Measurements from ENCODE around the gene TAOK2.
"Not testable (repeated sequence)": the region's sequence is repeated elsewhere in the genome, so short reads cannot be mapped to it uniquely, and the experiment has no call there.

TAOK2 gene

DNA sequence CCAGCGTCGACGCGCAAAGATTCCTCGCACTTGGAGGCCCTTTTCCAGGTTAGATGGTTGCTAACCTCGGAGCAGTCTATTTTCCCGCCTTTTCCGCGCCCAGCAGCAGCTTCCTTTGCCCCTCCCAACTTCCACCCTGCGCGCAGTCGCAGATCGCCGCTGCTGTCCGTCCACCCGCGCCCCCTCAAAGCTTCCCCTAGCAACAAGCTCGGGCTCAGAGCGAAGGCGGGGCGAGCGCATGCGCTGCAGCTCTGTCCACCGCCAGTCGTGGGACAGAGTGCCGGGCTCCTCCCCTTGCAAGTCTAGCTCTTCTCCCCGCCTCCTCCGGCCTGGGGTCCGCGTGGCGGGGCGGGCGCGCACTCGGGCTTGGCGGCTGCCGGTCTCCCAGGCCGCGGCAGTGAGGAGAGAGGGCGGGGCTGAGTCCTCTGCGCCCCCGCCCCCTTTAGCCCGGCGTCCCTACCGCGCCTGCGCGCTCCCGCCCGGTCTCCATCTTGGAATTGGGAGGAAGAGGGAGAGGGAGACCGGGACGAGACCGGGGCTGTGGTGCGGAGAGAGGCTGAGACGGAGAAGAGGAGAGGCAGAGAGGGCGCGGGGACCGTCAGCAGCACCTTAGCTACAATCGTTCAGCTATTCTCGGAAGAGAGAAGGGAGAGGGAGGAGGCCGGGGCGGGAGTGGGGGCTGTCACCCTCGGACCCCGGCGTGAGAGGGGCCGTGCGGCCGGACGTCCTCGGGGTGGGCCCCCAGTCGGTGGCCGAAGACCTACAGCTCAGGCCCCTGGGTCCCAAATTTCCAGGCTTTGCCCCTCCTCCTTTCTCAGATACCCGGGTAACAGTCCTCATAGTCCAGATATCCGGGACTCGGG, at the start of gene TAOK2:
TSS of gene TAOK2 (plus strand) at position 485 of the 863 bp plus-strand sequence. CDS start 3,905 bp downstream, outside the sequence.
- peak; percentile 79 to 93 for DNase-seq (ENCODE audit: low read depth in 1 of 2, low spot score in 1 of 2)

DNA sequence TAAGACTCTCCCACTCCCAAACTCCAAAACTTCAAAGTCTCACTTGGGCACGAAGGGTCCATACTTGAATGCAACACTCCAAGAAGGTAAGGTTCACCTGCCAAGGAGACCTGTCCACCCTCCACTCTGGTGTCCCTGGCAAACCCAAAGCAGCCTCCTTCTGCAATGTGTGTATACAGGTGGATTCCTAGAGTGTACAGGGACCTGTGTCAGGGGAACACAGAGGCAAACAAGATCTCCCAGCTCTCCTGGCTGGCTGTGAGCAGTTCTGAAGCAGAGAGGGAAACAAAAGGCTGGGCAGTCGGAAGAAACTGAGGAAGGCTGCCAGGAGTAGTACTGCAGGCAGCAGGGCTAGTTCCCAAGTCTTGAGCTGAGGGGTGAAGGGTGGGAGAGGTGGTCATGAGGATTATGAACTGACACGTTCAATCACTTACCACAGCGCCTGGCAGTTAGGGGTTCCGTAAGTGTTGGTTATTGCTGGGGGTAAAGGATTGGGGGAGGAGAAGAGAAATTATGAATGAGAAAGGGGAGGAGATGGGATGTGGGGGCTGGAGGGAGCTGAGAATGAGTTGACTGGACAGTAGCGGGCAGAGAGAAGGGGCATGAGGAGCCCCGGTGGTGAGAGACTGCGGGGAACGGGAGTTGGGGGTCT, 48.4 kb upstream of the TAOK2 start:
- DNase-seq (ENCODE audit: low read depth in 1 of 2, low spot score in 1 of 2) = no peak

DNA sequence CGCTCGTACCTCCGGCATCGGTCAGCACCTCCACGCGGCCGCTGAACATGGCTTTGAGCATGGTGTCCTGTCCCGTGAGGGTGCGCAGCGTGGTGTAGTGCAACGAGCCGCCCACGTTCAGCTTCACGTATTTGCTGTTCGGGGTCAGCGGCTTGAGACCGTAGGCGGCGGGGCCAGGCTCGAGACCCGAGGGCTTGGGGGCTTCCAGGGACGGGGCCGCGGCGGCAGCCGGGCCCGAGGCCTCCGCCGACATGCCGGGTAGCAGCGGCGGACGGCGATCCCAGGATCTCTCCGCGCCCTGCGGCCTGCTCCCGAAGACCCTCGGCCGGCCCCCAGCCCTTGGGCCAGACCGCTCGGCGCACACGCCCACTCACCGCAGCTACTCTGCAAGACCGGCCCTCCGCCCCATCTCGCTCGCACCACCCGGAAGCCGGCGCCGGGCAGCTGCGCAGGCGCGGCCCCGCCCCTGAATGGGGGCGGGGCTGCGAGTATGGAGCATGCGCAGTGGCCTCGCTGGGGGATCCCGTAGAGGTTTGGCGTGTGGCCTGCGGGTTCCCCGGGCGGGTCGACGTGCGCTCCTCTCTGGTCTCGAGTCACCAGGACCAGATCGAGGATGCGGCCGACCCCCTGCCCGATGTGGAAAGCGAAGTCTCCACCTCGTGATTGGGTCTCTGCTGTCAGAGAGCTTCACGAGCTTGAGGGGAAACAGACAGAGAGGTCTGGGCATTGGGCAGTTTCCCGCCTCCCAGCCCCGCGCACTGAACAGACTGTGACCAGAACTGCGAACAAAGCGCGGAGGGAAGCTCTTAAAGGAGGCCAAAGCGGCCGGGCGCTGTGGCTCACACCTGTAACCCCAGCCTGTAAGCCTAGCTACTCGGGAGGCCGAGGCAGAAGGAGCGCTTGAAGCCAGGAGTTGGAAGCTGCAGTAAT, 47.6 kb upstream of the TAOK2 start, which contains the start of gene KCTD13:
TSS of gene KCTD13 (minus strand) at position 446 of the 930 bp plus-strand sequence. CDS start at position 253, 193 bp downstream.
- DNase-seq (ENCODE audit: low read depth in 1 of 2, low spot score in 1 of 2) = peak; percentile 75 to 90

DNA sequence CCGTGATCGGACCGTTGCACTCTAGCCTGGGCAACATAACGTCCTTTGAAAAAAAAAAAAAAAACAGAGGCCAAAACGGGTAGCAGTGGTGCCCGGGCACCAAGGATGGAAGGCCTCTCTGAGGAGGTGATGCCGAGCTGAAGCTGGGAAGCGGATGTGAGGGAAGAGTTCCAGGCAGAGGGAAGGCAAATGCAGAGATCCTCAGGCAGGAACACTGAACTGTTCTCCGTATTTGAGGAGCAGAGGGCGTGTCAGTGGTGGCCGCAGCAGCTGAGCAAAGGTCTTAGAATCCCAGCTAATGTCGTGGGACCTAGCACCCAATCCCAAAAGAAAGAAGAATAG, 47.0 kb upstream of the TAOK2 start:
- DNase-seq (ENCODE audit: low read depth in 1 of 2, low spot score in 1 of 2) = no peak

DNA sequence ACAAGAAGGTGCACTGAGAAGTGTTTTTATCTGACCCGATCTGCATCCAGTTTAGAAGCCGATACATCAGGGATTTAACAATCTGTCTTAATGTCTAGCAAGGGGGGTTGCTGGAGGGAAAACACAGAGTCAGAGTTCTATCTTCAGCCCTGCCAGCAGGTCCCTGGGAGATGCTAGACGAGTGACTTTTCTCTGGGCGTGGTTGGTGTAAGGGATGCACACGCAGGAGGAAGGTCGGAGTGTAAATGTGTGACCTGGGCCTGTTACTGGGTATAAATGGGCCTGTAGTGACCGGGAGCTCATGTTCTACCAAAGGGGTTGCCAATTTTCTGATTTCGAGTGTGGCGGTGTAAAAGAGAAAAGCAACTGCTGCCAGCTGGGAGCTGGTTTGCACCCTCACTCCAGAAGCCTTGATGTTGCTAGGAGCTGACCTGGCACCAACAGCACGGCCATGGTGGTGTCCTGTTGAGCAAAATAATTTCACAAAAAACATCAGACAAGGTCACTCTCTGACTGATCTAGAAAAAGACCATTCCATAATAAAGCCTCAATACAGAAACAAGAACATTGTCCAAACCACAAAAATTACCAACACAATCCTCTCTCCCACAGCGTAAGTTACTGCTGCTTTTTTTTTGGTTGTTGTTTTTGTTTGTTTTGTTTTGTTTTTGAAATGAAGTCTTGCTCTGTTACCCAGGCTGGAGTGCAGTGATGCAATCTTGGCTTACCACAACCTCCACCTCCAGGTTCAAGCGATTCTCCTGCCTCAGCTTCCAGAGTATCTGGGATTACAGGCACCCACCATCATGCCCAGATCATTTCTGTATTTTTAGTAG, 46.4 kb upstream of the TAOK2 start:
- DNase-seq (ENCODE audit: low read depth in 1 of 2, low spot score in 1 of 2) = no peak

DNA sequence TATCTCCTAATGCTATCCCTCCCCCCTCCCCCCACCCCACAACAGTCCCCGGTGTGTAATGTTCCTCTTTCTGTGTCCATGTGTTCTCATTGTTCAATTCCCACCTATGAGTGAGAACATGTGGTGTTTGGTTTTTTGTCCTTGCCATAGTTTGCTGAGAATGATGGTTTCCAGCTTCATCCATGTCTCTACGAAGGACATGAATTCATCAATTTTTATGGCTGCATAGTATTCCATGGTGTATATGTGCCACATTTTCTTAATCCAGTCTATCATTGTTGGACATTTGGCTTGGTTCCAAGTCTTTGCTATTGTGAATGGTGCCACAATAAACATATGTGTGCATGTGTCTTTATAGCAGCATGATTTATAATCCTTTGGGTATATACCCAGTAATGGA, 41.9 kb upstream of the TAOK2 start:
- not testable (repeated sequence) for DNase-seq (ENCODE audit: low read depth in 1 of 2, low spot score in 1 of 2)

DNA sequence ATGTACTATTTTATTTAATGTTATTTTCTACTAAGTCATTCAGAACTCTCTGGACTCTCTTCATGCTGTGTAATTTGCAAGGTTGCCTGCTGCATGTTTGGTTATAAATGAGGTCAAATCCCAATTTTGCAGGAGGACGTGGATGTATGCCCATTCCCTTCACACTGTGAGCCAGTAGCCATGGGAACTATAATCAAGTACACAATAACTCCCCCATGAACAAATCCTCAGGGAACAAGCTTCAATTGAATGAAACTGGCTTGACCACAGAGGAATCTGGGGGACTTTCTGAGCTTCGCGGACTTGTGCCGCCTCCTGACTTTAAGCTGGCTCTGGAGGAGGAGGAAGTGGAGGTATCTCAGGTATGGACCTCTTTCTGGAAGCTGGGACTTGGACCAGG, 33.0 kb upstream of the TAOK2 start:
- no peak for DNase-seq (ENCODE audit: low read depth in 1 of 2, low spot score in 1 of 2)

DNA sequence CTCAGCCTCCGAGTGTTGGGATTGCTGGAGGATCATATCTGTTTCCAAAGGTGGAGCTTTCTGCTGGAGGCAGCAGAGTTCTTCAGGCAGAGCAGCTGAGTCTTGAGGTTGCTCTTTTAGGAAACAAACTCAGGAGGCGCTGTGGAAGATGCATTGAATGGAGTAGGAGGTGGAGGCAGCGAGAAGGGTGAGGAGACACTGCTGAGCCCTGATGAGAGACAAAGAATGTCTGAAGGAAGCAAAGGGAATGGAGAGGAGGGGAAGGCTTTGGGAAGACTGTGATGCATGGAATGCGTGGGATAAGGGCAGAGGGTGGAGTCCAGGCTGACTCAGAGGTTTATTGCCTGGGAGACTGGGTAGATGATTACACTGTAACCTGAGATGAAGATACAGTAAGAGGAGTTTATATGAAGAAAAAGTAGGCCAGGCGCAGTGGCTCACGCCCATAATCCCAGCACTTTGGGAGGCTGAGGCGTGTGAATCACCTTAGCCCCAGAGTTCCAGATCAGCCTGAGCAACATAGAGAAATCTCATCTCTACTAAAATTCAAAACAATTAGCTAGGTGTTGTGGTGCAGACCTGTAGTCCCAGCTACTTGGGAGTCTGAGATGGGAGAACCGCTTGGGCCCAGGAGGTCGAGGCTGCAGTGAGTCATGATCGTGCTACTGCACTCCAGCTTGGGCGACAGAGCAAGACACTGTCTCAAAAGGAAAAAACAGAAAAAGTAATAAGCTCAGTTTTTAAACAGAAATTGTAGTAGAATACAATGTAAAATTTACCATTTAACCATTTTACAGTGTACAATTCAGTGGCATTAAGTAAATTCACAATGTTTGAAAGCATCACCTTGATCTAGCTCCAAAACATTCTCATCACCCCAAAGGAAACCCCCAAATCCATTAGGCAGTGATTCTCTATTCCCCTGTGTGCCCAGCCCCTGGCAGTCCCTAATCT, 29.5 kb upstream of the TAOK2 start:
- no peak for DNase-seq (ENCODE audit: low read depth in 1 of 2, low spot score in 1 of 2)

DNA sequence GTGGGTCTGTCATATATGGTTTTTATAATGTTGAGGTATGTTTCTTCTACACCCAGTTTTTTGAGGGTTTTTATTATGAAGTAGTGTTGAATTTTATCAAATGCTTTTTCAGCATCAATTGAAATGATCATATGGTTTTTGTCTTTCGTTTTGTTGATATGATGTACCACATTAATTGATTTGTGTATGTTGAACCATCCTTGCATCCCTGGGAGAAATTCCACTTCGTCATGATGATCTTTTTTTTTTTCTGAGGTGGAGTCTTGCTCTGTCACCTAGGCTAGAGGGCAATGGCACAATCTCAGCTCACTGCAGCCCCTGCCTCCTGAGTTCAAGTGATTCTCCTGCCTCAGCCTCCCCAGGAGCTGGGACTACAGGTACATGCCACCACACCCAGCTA, 25.8 kb upstream of the TAOK2 start:
- no peak for DNase-seq (ENCODE audit: low read depth in 1 of 2, low spot score in 1 of 2)

DNA sequence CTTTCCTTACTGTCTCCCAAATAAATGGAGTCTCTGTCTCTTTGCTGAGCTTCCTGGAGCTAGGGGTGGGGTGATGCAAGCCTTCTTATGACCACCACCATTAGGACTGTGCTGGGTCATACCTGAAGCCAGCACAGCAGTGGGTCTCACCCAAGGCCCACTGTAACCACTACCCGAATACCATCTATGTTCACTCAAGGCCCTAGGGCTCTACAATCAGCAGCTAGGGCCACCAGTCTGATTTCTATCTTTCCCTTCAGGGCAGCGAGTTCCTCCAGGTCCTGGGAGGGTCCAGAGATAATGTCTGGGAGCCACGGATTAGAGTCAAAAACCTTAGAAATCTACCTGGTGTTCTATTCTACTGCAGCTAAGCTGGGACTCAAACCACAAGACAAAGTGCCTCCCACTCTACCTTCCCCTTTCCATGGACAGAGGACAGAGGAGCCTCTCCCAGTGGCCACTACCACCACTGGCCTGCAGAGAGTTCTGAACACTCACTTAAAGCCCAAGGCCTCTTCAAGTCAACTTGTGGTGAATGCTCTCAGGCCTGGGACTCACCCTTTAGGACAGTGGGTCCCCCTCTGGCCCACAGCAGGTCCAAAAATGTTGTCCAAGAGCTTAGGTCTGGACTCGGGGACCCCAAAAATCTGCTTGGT, 22.7 kb upstream of the TAOK2 start:
- no peak for DNase-seq (ENCODE audit: low read depth in 1 of 2, low spot score in 1 of 2)

DNA sequence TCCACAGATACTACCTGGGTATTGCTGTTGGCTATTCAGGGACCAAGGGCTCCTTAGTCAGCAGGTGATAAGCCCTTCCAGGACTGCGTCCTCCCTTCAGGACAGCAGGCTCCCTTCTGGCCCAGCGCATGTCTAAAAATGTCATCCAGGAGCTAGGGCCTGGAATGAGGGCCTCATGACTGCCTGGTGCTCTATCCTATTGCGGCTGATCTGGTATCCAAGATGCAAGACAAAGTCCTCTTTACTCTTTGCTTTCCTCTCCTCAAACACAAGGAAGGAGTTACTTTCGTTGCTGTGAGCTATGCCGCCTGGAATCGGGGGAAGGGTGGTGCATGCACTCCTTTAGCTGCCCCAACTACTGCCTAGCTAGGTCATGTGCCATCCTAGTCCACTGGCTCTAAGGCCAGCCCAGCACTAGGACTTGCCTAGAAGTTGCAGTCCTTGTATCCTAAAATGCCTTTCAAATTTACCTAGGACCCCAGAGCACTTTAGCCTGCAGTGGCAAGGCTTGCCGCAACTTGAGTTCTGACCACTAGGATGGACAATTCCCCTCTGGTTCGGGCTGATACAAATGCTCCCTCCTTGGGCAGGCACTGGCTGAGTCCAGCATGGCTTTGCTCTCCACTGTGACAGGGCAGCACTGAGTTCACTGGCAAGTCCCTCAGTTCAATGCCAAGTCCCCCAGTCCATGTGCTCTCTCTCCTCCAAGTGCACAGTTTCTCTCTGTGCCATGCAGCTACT, 21.9 kb upstream of the TAOK2 start:
- no peak for DNase-seq (ENCODE audit: low read depth in 1 of 2, low spot score in 1 of 2)

DNA sequence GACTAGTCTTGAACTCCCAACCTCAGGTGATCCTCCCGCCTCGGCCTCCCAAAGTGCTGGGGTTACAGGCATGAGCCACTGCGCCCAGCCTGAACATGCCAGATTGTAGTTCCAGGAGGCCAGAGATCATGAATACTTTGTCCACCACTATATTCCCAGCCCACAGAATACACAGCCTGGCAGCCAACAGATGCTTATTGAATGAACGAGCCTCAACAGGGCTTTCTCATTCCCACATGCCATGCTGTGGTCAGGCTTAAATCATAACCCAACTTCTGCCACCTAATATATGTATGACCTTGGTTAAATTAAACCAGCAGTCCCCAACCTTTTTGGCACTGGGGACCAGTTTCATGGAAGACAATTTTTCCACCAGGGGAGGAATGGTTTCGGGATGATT, 14.9 kb upstream of the TAOK2 start:
- DNase-seq (ENCODE audit: low read depth in 1 of 2, low spot score in 1 of 2) = no peak

DNA sequence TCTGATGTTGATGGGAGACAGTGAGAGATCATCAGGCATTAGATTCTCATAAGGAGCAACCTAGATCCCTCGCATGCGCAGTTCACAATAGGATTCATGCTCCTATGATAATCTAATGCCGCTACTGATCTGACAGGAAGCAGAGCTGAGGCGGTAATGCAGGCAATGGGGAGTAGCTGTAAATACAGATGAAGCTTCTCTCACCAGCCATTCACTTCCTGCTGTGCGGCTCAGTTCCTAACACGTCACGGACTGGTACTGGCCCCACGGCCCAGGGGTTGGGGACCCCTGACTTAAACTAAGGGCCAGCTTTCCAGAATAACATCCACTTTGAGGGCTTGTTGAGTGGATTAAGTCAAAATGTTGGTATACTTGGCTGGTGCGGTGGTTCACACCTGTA, 14.4 kb upstream of the TAOK2 start:
- DNase-seq (ENCODE audit: low read depth in 1 of 2, low spot score in 1 of 2) = no peak

DNA sequence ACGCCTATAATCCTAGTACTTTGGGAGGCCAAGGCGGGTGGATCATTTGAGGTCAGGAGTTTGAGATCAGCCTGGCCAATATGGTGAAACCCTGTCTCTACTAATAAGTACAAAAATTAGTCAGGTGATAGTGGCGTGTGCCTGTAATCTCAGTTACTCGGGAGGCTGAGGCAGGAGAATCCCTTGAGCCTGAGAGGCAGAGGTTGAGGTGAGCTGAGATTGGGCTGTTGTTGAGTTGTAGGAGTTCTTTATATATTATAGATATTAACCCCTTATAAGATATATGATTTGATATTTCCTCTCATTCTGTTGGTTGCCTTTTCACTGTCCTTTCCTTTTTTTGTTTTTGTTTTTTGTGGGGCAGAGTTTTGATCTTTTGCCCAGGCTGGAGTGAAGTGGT, 13.8 kb upstream of the TAOK2 start:
- not testable (repeated sequence) for DNase-seq (ENCODE audit: low read depth in 1 of 2, low spot score in 1 of 2)

DNA sequence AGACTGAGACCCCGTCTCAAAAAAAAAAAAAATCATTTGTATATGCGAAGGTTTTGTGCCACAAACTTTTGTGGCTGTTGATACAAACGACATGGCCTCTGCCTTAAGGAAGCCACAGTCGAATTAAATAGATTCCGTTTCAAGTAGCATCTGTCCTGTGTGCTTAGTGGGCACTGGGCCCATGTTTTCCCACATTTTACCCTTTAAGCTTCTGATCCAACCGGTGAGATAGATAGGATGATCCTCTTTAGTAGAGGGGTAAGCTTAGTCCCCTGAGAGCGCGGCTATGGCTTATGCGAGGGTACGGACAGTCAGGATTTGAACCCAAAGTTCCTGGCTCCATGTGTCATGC, 12.6 kb upstream of the TAOK2 start:
- no peak for DNase-seq (ENCODE audit: low read depth in 1 of 2, low spot score in 1 of 2)

DNA sequence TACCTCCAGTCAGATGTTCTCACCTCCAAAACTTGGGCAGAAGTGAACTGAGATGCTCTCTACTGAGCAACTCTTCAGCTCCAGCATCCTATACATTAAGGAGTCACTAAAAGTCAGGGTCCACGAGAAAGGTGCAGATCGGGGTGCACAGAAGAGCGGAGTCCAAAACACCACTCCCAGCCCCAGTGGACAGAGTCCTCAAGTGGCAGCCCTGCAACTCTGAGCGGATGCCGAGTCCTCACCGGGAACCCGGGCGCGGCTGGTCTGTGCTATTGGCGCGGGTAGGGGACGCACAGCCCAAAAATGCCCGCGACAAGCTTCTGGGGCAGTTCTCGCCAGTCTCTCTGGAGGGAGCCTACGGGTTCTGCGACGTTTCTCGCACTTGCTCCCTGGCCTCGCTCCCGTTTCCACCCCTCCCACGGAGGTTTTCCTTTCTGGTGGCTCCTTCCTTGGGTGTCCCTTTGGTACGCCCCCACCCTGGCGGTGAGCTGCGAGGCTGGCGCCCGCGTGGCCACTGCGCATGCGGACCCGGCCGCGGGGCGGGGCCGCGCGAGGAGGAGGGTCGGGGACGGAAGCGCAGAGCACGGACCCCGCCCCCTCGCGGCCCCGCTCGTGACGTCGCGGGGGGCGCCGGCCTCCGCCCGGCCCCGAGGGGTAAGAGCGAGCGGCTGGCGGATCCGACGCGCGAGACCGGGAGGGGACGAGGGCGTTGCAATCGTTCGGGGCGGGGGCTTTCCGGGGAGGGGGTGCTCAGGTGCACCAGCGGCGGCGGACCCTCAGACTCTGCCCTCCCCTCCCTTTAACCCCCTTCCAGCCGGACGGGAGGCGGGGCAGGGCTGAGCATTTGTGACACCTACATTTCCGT, 12.0 kb upstream of the TAOK2 start, which contains the start of gene TMEM219:
TSS of gene TMEM219 (plus strand) at position 601 of the 865 bp plus-strand sequence. CDS start 1,065 bp downstream, outside the sequence.
- DNase-seq (ENCODE audit: low read depth in 1 of 2, low spot score in 1 of 2) = peak; percentile 88 to 93

DNA sequence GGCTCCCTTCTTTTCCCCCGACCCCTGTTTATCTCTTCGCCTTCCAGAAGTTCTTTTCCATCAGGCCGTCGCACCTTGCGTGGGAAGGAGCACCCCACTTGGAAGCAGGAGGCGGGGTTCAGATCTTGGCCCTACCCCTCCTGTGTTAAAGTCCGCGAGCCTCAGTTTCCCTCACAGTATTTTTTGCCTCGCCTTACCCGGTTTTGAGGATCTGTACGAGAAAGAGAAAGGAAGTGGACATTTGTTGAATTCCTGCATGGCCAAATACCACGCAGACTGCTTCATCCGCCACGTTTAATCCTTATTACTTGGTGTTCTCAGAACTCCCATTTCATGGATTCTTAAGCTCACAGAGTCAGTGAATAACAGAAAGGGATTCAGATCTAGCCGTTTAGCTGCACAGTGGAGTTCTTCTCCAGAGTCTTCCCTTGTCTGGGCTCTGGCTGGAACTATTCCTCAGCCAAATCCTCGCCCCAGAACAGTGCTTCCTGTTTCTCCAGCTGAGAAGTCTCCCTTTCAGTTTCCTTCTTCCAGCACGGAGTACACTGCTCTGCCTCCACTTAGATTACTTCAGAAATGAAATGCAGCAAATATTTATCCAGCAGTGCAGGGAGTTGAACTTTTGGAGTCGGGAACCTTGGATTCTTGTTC, 11.2 kb upstream of the TAOK2 start:
- DNase-seq (ENCODE audit: low read depth in 1 of 2, low spot score in 1 of 2) = no peak

Measured in activated T-helper 1 cell treated with anti-CD3 and anti-CD28 coated beads, Interleukin-2, amount 50 U/mL, for 16 hours (primary cell).